Measurements from ENCODE around the gene USP11. TPM values are rescaled to one million over a fixed set of nuclear protein-coding genes. Genes with fewer than 3 reads are reported as not detected.

USP11 gene
- total RNA-seq, 1 experiment from 2014 or later: 153 TPM

DNA sequence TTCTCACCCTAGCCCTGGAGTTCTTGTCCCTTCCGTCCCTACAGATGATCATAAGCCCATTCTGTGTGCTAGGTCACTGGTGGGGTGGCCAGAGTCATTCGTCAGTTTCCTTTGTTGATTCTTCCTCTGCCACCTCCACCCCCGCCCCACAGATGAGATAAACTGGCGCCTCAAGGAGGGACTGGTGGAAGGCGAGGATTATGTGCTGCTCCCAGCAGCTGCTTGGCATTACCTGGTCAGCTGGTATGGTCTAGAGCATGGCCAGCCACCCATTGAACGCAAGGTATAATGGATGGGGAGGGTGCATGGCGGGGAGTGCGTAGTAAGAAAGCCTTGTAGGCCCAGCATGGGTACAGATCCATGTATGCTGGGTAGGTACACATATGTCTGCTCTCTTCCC is 6.4 kb downstream of the USP11 start:
- no peak overlapping the region for H2AFZ ChIP-seq (ENCODE audit: low read length)
- H3K23me2 ChIP-seq (ENCODE audit: insufficient read length, low read depth, low read length, poor library complexity, severe bottlenecking): no peaks in the 10 kb centered on the region
- H2BK120ac ChIP-seq (ENCODE audit: low read depth, low read length, poor library complexity, severe bottlenecking): no peak overlapping the region
- Mint-ChIP-seq H3K4me3 (no peak overlapping the region), H3K27ac (no peak overlapping the region; a peak in 1 of 7 replicates), H3K9me3 (no peaks in the 10 kb centered on the region; a peak in 1 of 5 replicates), H3K4me1 (peaks cover 5 to 18% of the 10 kb centered on the region in 2 experiments), H3K36me3 (ENCODE audit: insufficient read depth in 1 of 3, low read depth in 3 of 3) (peaks cover 40 to 51% (median 50%) of the 10 kb centered on the region in 3 experiments; a peak in 6 of 7 replicates), H3K27me3 (ENCODE audit: low read depth) (peaks cover 1% of the 10 kb centered on the region; the same call in 1 of the 2 replicates)
- peaks cover 2% of the 10 kb centered on the region for H3K79me1 ChIP-seq (ENCODE audit: insufficient read depth, low read depth, low read length, poor library complexity, severe bottlenecking)
- H4K5ac ChIP-seq (ENCODE audit: insufficient read length, low read depth, low read length): no peak overlapping the region
- no peak overlapping the region for H2BK15ac ChIP-seq (ENCODE audit: low read depth, low read length)
- no peak overlapping the region for H3K4ac ChIP-seq (ENCODE audit: low read depth, low read length)
- no peak overlapping the region for H3K14ac ChIP-seq (ENCODE audit: insufficient read depth, low read length)
- no peak overlapping the region for H4K8ac ChIP-seq (replicated peaks; ENCODE audit: insufficient read length, low read depth, low read length)
- no peak overlapping the region for H3K9ac ChIP-seq (ENCODE audit: extremely low read depth, insufficient read length, low read length)
- no peak overlapping the region for H3K23ac ChIP-seq (ENCODE audit: insufficient read length, low read depth, low read length)
- TF ChIP-seq, protein P1, sequence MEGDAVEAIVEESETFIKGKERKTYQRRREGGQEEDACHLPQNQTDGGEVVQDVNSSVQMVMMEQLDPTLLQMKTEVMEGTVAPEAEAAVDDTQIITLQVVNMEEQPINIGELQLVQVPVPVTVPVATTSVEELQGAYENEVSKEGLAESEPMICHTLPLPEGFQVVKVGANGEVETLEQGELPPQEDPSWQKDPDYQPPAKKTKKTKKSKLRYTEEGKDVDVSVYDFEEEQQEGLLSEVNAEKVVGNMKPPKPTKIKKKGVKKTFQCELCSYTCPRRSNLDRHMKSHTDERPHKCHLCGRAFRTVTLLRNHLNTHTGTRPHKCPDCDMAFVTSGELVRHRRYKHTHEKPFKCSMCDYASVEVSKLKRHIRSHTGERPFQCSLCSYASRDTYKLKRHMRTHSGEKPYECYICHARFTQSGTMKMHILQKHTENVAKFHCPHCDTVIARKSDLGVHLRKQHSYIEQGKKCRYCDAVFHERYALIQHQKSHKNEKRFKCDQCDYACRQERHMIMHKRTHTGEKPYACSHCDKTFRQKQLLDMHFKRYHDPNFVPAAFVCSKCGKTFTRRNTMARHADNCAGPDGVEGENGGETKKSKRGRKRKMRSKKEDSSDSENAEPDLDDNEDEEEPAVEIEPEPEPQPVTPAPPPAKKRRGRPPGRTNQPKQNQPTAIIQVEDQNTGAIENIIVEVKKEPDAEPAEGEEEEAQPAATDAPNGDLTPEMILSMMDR (conservative IDR thresholded peaks at IDR 0.05): no peak
- no CpG with 5 or more reads among the region's 8 CpGs for WGBS (ENCODE audit: extremely low coverage, insufficient read length, low lambda C conversion rate)
- H4K91ac ChIP-seq (ENCODE audit: insufficient read length, low read depth, low read length): no peak overlapping the region
- H4K20me1 ChIP-seq (ENCODE audit: control insufficient read depth, insufficient read depth, insufficient read length): no peaks in the 10 kb centered on the region
- no peak overlapping the region for H2BK12ac ChIP-seq (ENCODE audit: insufficient read length, low read depth, low read length)
- H3K79me2 ChIP-seq (ENCODE audit: insufficient read depth, low read length): peaks cover 13% of the 10 kb centered on the region; the same call in 1 of the 2 replicates
- H3K9me3 ChIP-seq (ENCODE audit: control insufficient read depth, low read depth, low read length): no peaks in the 10 kb centered on the region
- H3K27ac ChIP-seq (ENCODE audit: insufficient read length, low read depth, low read length): no peak overlapping the region
- H3K4me1 ChIP-seq (ENCODE audit: insufficient read depth, low read length): no peaks in the 10 kb centered on the region
- no peak overlapping the region for H2BK20ac ChIP-seq (ENCODE audit: low read depth, low read length, poor library complexity, severe bottlenecking)
- H2BK5ac ChIP-seq (ENCODE audit: insufficient read length, low read length): no peak overlapping the region
- H3K27me3 ChIP-seq (ENCODE audit: insufficient read depth, low read length): no peaks in the 10 kb centered on the region
- no peak overlapping the region for H3T11ph ChIP-seq (ENCODE audit: low read length)
- DNase-seq: no peak
- H2AK5ac ChIP-seq (ENCODE audit: insufficient read length, low read length): no peak overlapping the region
- H3K4me2 ChIP-seq (ENCODE audit: insufficient read depth, insufficient read length, low read length): no peak overlapping the region
- H3K56ac ChIP-seq (ENCODE audit: insufficient read length, low read depth, low read length): no peak overlapping the region
- H3K18ac ChIP-seq (ENCODE audit: insufficient read length, low read depth, low read length): no peak overlapping the region
